Measurements from ENCODE around the gene TCF4. TPM values are rescaled to one million over a fixed set of nuclear protein-coding genes. Genes with fewer than 3 reads are reported as not detected.

Gene TCF4
- polyA plus RNA-seq, 3 donors, result 67.7 to 81.1 (median 69.2) TPM

DNA sequence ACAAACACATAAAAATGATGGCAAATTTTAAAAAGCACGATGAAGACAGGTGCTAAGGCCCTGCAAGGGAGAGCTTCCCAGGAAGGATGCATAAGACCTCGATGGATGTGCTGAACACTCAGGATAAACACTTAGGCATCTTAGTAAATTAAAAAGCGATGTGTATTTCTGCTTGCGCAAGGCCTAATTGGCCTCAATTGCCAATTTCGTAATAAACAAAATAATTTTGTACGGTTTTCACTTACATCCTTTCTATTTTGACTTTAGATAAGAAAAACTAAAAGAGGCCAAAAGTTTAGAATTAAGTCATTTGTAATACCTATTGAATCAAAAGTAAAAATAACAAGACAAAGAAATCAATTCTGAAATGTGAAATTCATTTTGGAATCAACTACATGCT is 189.1 kb downstream of the TCF4 start:
- DNase-seq (ENCODE audit: low read depth in 3 of 3, low spot score in 2 of 3), result no peak

DNA sequence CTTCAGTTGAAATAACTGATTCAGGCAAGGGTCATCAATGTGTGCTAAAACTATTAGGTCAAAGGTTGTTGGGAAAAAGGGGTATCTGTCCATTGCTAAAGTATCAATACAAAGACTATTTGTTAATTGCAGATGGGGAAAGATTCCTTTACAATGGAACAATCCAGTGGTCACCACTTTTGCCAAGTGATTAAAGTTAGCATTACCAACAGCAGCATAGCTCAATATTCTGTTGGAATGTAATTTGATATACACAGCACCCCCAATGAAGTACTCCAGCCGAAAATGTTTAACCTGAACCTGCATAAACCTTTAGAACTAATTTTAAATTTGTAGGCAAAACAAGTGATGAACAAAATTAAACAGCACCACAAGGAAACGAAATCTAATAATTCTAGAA is 191.0 kb downstream of the TCF4 start:
- DNase-seq (ENCODE audit: low read depth in 3 of 3, low spot score in 2 of 3), result no peak

DNA sequence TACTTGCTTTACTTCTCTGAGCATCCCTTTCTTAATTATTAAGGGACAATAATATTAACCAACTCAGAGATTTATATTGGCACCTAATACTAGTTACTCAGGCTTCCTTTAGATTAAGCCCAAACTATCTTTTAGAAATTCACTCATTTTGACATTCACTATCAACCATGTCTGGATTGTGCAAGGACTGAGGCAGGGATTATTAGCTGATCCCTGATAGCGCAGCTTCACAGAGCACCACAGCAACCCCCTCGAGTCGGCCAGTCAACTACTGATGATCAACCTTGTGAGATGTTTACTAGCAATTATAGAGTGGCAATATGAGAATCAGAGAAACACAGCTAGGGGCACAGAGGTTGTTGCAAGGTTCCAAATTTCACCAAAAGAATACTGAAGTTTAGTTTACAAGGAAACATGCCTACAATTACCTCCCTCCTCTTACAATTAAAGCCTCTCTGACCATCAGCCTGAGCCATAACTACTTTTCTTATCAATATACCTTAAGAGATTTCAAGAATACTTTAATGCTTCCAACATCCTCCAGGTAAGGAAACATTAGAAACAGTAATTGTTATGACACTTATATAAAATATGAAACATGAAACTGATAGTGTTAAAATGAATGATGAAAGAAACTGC is 191.6 kb downstream of the TCF4 start:
- no peak for DNase-seq (ENCODE audit: low read depth in 3 of 3, low spot score in 2 of 3)

DNA sequence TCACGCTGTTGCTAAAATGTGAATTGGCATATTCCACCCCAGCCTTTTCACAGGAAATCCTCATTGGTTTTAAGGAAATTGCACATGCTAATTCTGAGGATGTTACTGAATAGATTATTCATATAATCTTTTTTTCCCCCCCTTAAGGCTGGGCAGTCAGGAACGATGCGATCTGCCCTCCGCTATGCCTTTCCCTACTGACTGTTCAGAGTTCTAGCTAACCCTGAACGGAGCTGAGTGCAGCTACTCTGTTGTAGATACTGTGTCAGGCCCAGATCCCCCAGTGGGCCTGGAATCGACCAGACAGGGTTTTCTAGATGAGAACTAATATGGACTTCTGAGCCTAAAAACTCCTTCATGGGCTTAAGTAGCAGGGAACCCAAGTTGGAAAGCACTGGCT is 192.2 kb downstream of the TCF4 start:
- no peak for DNase-seq (ENCODE audit: low read depth in 3 of 3, low spot score in 2 of 3)

DNA sequence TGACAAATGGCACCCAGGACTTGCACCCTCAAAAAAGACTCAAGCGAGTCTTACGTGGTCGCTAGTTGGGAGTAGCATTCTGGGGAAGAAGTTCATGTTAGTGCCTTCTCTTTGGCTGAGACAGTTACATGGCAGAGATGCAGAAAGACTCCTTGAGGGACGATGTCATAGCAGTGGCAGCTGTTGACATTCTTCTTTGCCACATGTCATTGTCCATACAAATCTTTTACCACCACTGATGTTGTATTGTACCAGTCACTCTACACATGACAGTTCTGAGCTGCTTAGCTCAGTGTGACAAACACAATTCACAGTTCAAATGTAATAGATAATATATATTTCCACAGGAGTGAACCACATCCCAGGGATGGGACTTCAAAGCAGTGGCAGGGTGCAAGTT is 197.1 kb downstream of the TCF4 start:
- DNase-seq (ENCODE audit: low read depth in 3 of 3, low spot score in 2 of 3), result no peak

DNA sequence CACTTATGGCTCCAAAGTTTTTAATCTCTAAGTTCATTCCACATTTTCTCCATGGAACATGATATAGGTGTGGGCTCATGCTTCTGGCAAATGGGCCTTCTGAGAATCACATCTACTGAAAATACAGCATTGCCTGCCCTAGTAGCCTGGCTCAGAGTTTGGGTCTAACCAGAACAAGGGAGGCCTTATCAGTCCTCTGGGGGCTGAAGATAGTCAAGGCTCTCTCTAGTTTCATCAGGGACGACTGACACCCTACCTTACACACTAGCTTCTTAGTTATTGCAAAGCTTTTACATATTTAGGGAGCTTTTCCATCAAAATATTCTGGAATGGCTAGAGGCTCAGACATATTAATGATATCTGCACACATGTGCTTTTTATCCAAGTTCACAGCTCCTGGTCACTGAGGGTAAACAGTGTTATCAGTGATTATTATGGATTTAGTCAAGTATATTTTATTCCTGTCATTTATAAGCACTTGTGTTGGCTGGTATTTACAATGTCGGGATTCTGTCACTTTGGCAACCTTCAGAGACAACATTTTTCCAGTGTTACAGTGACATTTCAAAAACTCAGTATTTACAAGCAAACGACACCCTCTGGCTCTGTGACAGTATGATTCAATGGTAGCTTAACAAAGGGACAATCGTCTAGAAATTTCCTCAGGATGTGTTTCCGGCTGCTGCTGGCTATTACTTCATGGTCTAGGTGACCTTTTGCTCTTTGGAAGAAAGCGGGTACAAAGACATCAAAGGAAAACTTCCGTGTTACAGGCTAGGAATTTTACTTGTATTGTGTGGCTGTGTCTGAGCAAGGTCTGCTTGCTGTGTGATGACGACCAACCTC is 200.6 kb downstream of the TCF4 start:
- DNase-seq (ENCODE audit: low read depth in 3 of 3, low spot score in 2 of 3), result no peak

DNA sequence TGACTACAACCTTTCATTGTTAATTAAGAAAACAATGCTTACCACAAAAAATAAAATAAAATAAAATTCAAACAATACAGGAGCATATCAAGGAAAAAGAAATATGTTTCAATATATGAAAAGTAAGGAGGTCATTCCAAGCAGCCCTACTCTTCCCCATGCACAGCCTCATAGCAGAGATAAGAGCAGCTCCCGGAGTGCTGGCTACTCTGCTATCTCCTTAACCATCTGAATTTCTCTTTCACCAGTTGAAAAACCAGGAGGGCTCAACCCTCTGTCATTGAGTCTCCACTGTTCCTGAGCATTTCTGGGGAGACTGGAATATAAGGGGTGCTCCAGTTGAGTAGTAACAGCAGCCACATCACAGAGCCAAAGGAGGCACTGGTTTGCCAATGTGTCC is 201.4 kb downstream of the TCF4 start:
- no peak for DNase-seq (ENCODE audit: low read depth in 3 of 3, low spot score in 2 of 3)

DNA sequence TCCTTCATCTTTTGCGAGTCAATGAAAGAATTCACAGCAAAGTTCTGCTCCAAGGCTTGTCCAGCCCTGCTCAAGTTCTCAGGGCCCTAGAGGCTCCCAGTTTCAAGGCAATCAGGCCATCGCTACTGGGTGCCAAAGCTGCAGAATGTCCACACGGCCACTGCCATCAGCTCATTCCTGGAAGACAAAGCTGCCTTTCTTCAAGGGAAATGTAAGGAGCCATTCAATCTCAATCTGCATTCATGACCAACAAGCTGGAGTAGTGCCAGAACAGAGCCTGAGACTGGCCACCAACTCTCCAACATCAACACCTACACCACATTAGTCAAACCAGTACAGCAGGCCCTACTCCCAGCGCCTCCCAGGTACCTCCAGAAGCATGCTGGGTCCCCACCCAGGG is 202.2 kb downstream of the TCF4 start:
- no peak for DNase-seq (ENCODE audit: low read depth in 3 of 3, low spot score in 2 of 3)

DNA sequence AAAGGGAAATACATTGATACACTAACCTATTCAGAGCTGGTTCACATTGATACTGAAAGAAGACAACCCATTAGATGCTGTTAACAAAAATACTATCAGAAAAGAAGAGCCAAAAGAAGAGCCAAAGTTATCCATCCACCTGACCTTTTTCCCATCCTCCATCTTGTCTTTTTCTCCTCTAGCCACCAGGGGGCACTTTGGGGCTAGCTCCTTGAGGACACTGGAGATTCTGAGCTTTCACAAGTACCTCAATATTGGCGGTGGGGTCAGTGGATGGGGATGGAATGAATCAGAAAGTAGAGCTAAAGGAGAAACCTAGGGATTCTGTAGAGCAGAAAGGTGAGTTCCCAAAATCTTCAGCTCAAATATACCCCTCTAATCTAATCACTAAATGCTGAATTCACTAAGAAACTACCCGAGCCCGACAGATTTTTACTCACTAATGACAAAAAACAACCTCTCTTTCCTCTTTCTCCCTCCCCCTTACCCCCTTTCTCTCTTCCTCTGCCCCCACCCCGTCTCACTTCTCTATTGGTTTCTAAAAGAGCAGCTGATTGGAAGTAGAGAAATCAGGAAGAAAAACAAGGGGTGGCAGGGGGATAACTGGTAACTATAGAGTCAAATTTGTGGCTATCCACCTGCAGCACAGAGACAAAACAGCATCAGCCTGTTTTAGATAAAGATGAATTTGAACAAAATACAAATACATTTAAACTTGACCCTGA is 203.3 kb downstream of the TCF4 start:
- no peak for DNase-seq (ENCODE audit: low read depth in 3 of 3, low spot score in 2 of 3)

DNA sequence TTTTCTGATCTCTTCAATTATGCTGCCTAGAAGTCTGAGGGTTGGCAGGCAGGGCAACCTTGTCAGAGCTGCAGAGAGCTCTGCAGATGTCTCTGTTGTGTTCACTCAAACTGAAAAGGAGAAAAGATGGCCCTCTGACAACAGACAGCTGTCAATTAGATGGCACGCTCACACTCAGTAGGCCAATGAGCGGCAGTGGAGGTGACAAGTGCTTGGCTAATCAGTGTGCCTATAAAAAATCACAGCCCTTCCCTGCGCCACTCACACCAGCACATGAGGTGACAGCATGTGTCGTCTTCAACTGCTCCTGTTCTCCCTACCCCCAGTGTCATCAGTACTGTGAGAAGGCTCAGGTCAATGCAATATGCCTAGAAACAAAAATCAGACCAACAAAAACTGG is 203.9 kb downstream of the TCF4 start:
- DNase-seq (ENCODE audit: low read depth in 3 of 3, low spot score in 2 of 3), result no peak

DNA sequence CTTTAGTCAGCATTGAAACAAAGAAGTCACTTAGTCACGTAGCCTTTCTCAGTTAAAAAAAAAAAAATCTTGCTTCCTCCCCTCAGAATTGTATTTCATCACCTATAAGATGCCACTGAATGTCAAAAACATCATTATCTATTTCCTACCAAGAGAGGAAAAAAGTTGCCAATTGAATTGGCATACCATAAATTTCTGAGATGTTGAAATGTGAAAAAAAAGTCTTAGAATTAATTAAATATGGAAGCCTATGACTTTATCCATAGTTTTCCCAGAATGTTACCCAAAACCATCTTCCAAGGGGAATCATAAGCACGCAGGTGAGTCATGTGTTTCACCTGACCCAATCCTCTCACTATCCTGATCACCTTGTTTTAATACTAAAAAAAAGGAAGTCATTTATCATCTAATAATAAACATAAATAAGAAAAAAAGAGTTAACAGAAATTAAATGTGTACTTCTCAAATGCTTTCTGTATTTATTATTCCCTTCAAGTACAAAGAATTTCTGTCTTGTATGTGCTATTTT is 205.7 kb downstream of the TCF4 start:
- DNase-seq (ENCODE audit: low read depth in 3 of 3, low spot score in 2 of 3), result no peak

DNA sequence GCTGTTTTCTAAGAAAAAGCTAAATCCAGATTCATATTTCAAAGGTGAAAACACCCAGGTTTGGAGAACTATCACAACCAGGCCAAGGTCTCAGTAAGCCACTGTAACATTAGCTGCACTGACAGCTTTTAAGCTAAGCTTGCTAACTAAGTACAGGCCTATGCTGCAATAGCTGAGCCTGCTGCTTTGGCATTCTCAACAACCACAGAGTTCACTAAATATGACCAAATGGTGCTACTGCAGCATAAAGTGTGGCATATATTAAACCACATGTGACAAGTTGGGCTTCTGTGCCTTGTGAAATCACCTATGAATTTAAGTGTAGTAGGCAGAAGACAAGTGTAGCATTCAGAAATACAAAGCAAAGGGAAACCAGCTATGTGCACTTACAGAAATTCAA is 206.7 kb downstream of the TCF4 start:
- DNase-seq (ENCODE audit: low read depth in 3 of 3, low spot score in 2 of 3), result no peak

DNA sequence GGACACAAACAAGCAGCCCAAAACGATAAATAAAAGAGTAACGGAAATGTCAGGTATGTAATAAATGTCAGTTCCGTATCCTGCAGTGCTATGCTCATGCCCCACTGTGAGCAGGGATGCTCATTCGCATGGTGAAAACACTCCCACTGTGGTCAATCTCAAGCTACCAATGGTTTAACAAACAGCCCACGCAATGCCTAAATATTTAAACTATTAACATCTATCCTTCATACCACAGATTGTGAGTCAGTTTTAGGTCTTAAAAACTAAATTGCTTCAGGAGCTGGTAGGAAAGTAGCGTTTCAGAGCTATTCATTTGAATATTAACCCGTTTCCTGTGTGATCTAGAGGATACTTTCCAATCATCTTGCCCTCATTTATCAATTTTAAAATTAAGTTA is 207.4 kb downstream of the TCF4 start:
- no peak for DNase-seq (ENCODE audit: low read depth in 3 of 3, low spot score in 2 of 3)

DNA sequence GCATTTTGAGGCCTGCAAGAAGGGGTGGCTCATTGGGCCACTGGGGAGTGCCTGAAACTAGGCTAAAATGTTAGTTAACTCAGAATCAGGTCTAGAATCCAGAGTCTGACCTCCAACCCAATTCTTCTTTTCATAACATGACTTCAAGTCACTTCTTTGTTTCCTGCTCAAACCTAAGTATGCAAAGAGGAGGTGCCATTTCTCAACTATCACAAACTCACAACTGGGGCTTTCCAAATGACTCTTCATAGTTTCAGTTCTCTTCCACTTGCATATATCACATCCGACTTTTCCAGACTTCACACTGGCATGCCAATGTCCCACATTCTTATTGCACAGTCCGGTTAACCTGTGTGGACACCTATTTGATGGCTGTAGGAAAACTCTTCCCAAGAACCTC is 211.6 kb downstream of the TCF4 start:
- DNase-seq (ENCODE audit: low read depth in 3 of 3, low spot score in 2 of 3), result no peak

DNA sequence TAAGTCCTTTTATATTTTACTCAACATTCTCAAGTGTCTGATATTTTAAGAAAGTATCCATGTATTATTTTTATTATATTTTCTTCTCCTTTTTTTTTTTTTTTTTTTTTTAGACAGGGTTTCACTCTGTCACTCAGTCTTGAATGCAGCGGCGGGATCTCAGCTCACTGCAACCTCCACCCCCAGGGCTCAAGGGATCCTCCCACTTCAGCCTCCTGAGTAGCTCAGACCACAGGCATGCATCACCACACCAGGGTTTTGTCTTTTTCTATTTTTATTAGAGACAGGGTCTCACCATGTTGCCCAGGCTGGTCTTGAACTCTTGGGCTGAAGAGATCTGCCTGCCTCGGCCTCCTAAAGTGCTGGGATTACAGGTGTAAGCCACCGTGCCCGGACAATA is 212.1 kb downstream of the TCF4 start:
- DNase-seq (ENCODE audit: low read depth in 3 of 3, low spot score in 2 of 3), result no peak

DNA sequence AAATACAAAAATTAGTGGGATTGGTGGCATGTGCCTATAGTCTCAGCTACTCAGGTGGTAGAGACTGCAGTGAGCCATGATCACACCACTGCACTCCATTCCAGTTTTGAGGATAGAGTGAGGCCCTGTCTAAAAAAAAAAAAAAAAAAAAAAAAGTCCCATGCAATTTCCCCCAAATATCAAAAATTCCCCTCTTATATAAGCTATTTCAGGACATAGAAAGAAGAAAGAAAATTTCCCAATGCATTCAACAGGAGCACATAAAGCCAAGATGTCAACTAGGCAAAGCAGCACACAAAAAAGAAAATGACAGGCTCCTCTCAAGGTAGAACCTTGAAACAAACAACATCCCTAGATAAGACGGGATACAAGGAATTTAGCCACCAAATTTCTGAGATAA is 213.3 kb downstream of the TCF4 start:
- DNase-seq (ENCODE audit: low read depth in 3 of 3, low spot score in 2 of 3), result no peak

DNA sequence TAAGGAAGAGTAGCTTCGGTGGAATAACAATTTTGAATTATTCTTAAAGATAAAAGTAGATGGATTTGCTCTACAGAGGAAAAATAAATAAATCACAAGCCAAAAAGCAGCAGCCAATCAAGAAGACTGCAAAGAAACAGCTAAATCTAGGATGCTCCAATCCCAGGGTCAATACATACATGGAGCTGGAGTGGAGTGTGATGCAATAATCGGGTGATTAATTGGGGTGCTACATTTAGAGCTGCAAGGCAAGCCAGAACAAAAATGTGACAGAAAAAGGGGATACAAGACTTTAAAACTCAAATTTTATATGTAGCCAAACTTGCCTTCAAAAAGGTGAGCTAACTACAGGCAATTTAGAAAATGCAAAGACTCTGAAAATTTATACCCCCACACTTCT is 215.8 kb downstream of the TCF4 start:
- no peak for DNase-seq (ENCODE audit: low read depth in 3 of 3, low spot score in 2 of 3)

DNA sequence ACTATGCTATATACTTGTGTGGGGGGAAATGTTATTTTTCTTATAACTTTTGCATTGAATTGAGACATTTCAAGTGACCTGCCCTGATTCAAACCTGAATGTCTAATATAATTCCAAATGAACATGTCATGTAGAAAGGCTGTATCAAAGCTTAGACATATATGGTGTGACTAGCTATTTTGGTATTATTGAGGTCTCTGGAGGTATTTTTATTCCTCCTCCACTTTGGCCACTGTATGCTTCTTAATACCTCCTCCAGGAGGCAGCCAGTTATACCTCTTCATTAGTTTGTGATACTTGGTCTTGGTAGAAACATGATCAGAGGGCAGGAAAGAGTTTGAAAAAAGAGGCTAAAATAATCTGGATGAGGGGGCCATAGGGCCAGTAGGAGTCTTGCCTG is 217.1 kb downstream of the TCF4 start:
- no peak for DNase-seq (ENCODE audit: low read depth in 3 of 3, low spot score in 2 of 3)

DNA sequence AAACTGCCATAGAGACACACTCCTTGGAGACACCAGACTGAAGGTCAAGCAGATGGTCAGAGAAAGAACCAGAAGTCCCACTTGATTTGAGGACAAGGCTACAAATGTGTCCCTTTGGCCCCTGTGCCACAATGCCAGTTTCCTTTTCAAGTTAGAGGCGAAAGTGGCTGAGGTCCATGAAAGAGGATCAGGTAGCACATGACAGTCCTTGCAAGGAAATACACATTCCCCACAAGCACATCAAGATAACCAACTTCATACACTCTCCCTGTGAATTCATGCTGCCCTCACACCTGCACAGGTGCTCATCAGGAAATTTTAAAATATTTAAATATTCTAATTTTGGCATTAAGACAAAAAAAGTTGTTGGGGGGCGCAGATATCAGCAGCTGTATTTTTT is 218.6 kb downstream of the TCF4 start:
- DNase-seq (ENCODE audit: low read depth in 3 of 3, low spot score in 2 of 3), result no peak

DNA sequence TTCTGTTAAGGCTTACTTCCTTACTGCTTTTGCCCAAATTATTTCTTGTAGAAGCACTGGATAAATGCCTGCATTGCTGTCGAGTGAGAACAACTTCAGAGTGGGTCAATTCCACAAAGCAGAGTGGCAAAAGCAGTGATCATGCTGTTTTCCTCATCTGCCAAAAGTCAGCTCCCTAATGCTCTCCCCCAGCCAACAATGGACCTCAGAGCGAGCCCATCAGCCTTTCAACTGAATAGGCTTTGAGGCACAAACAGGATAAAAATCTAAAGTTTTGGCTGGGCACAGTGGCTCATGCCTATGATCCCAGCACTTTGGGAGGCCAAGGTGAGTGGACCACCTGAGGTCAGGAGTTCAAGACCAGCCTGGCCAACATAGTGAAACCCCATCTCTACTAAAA is 222.7 kb downstream of the TCF4 start:
- DNase-seq (ENCODE audit: low read depth in 3 of 3, low spot score in 2 of 3), result no peak

DNA sequence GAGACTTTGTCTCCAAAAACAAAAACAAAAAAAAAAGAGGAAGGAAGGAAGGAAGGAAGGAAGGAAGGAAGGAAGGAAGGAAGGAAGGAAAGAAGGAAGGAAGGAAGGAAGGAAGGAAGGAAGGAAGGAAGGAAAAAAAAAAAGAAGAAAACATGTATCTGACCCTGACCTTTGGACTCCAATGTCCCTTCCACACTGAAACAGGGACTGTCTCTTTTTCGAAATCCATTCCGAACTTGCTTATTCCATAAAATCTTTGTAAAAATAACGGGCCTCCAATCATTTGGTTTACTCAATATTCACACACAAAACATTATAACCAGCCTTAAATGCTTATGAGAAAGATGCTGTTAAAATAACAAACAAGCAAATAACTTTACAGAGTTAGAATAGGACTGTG is 225.7 kb downstream of the TCF4 start:
- DNase-seq (ENCODE audit: low read depth in 3 of 3, low spot score in 2 of 3), result no peak

Measured in right renal cortex interstitium (tissue), 3 donors.